Measurements from ENCODE around the gene HK1. TPM values are rescaled to one million over a fixed set of nuclear protein-coding genes. Genes with fewer than 3 reads are reported as not detected.

HK1 gene
- total RNA-seq, 1 donor from 2014 or later: 95.0 TPM

DNA sequence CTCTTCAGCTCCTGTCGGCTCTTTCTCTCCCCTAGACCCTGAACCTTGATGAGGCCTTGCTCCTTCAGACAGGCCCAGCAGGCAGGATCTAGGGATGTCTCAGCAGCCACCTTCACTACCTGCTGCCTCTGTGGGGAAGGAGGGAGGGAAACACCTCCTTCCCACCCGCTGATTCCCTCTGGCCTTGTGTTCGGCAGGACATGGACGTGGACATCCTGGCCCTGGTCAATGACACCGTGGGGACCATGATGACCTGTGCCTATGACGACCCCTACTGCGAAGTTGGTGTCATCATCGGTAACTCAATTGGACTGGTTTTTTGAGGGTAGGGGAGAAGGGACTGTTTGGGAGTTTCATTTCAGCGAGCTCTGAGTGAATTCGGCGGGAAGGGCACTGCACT, 37.8 kb upstream of the HK1 start:
- no peak overlapping the region for H3K27ac Mint-ChIP-seq (ENCODE audit: unreplicated experiment)
- no peaks in the 10 kb centered on the region for H3K9me3 Mint-ChIP-seq (ENCODE audit: unreplicated experiment)

DNA sequence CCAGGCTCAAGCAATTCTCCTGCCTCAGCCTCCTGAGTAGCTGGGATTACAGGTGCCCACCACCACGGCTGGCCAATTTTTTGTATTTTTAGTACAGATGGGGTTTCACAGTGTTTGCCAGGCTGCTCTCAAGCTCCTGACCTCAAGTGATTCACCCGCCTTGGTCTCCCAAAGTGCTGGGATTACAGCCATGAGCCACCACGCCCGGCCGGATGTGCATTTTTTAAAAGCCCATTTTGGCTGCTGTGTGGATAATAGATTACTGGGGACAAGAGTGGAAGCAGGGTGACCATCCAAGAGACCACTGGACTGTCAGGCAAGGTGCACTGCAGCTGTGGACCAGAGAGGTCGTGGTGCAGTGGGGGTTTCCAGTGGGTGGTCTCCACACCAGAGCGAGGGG, 36.7 kb upstream of the HK1 start:
- peaks cover 20% of the 10 kb centered on the region for H3K27me3 Mint-ChIP-seq (ENCODE audit: low read depth, unreplicated experiment)
- Histone ChIP-seq H3K4me1 (ENCODE audit: insufficient read depth, low read length) (peaks cover 15% of the 10 kb centered on the region), H3K79me2 (ENCODE audit: insufficient read depth, low read length) (no peaks in the 10 kb centered on the region), H2AFZ (ENCODE audit: low read depth, low read length) (no peak overlapping the region), H3K9me3 (ENCODE audit: insufficient read depth, low read depth, low read length) (no peaks in the 10 kb centered on the region), H3K36me3 (ENCODE audit: insufficient read depth, low read length) (no peaks in the 10 kb centered on the region), H3K4me3 (ENCODE audit: insufficient read depth, low read depth, low read length) (no peak overlapping the region), H3K27ac (ENCODE audit: low read depth, low read length) (no peak overlapping the region), H4K20me1 (ENCODE audit: insufficient read depth, low read length) (no peaks in the 10 kb centered on the region), H3K9ac (ENCODE audit: low read length) (no peak overlapping the region), H3K27me3 (ENCODE audit: insufficient read depth, low read length) (no peaks in the 10 kb centered on the region), H3K4me2 (ENCODE audit: low read length) (peak overlapping the region; percentile 54)
- no peak overlapping the region for H3K27ac Mint-ChIP-seq (ENCODE audit: unreplicated experiment)
- TF ChIP-seq, protein P1, sequence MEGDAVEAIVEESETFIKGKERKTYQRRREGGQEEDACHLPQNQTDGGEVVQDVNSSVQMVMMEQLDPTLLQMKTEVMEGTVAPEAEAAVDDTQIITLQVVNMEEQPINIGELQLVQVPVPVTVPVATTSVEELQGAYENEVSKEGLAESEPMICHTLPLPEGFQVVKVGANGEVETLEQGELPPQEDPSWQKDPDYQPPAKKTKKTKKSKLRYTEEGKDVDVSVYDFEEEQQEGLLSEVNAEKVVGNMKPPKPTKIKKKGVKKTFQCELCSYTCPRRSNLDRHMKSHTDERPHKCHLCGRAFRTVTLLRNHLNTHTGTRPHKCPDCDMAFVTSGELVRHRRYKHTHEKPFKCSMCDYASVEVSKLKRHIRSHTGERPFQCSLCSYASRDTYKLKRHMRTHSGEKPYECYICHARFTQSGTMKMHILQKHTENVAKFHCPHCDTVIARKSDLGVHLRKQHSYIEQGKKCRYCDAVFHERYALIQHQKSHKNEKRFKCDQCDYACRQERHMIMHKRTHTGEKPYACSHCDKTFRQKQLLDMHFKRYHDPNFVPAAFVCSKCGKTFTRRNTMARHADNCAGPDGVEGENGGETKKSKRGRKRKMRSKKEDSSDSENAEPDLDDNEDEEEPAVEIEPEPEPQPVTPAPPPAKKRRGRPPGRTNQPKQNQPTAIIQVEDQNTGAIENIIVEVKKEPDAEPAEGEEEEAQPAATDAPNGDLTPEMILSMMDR (IDR thresholded peaks at IDR 0.05; ENCODE audit: insufficient read depth, low read depth, low read length): no peak
- TF ChIP-seq EZH2 (IDR thresholded peaks at IDR 0.05; ENCODE audit: insufficient read depth, low read length): no peak
- DNase-seq (ENCODE audit: low read depth): peak; percentile 70
- no peak overlapping the region for H3K4me3 Mint-ChIP-seq (ENCODE audit: unreplicated experiment)
- no peaks in the 10 kb centered on the region for H3K36me3 Mint-ChIP-seq (ENCODE audit: low read depth, unreplicated experiment)
- no peak for FAIRE-seq
- H3K4me1 Mint-ChIP-seq (ENCODE audit: low read depth, unreplicated experiment): no peaks in the 10 kb centered on the region
- no peaks in the 10 kb centered on the region for H3K9me3 Mint-ChIP-seq (ENCODE audit: unreplicated experiment)

More for the DNA sequence above, 37.8 kb upstream of the HK1 start:
- Mint-ChIP-seq H3K36me3 (ENCODE audit: low read depth, unreplicated experiment) (no peaks in the 10 kb centered on the region), H3K4me1 (ENCODE audit: low read depth, unreplicated experiment) (no peaks in the 10 kb centered on the region), H3K4me3 (ENCODE audit: unreplicated experiment) (no peak overlapping the region), H3K27me3 (ENCODE audit: low read depth, unreplicated experiment) (peaks cover 12% of the 10 kb centered on the region)
- TF ChIP-seq, protein P1 (IDR thresholded peaks at IDR 0.05; ENCODE audit: insufficient read depth, low read depth, low read length): no peak
- TF ChIP-seq EZH2 (IDR thresholded peaks at IDR 0.05; ENCODE audit: insufficient read depth, low read length): no peak
- DNase-seq (ENCODE audit: low read depth): no peak
- no peaks in the 10 kb centered on the region for H3K9me3 ChIP-seq (ENCODE audit: insufficient read depth, low read depth, low read length)
- no peak for FAIRE-seq
- no peaks in the 10 kb centered on the region for H3K79me2 ChIP-seq (ENCODE audit: insufficient read depth, low read length)
- H3K9ac ChIP-seq (ENCODE audit: low read length): no peak overlapping the region
- peaks cover 15% of the 10 kb centered on the region for H3K4me1 ChIP-seq (ENCODE audit: insufficient read depth, low read length)
- no peak overlapping the region for H2AFZ ChIP-seq (ENCODE audit: low read depth, low read length)
- no peak overlapping the region for H3K4me3 ChIP-seq (ENCODE audit: insufficient read depth, low read depth, low read length)
- no peaks in the 10 kb centered on the region for H4K20me1 ChIP-seq (ENCODE audit: insufficient read depth, low read length)
- no peaks in the 10 kb centered on the region for H3K27me3 ChIP-seq (ENCODE audit: insufficient read depth, low read length)
- no peak overlapping the region for H3K4me2 ChIP-seq (ENCODE audit: low read length)
- H3K36me3 ChIP-seq (ENCODE audit: insufficient read depth, low read length): no peaks in the 10 kb centered on the region
- H3K27ac ChIP-seq (ENCODE audit: low read depth, low read length): no peak overlapping the region

DNA sequence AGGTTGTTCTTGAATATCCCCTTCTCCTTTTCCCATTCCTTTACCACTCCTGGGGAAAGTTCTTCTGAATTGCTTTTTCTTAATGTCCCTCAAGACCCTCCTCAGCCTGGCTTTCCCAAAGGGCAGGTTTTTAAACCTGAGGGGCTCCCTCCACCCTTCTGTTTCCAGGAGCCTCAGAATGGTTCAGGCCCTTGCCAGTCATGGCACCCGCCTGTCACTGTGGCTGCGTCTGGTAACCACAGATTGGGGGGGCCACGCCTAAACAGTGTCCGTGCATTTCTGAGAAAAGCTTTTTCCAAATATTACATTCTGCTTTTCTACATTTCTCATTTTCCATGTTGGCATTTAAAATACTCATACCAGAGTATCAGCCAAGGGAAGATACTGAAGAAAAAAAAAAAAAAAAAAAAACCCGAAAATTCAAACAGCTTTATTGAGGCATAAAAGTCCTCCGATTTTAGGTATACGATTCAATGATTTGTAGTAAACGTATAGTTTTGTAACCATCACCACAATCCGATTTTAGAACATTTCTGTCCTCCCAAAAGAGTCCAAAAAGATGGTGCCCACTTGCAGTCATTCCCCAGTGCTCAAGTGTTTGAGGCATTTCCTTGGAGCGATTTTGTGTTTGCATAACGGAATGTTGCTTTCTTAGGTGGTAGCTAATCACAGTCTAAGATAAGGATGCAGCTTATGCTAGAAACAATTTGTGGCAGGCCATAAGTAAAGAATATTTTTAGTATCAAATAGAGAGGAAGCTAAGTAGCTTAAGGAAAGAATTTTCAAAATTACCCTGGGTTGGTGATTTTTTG, 36.0 kb upstream of the HK1 start:
- H3K4me1 Mint-ChIP-seq (ENCODE audit: low read depth, unreplicated experiment): no peaks in the 10 kb centered on the region
- no peak for FAIRE-seq
- no peaks in the 10 kb centered on the region for H3K9me3 Mint-ChIP-seq (ENCODE audit: unreplicated experiment)
- H3K4me2 ChIP-seq (ENCODE audit: low read length): peak overlapping the region; percentile 54
- no peak overlapping the region for H2AFZ ChIP-seq (ENCODE audit: low read depth, low read length)
- no peaks in the 10 kb centered on the region for H3K36me3 ChIP-seq (ENCODE audit: insufficient read depth, low read length)
- no peak for TF ChIP-seq EZH2 (IDR thresholded peaks at IDR 0.05; ENCODE audit: insufficient read depth, low read length)
- TF ChIP-seq, protein P1 (IDR thresholded peaks at IDR 0.05; ENCODE audit: insufficient read depth, low read depth, low read length): no peak
- no peak overlapping the region for H3K9ac ChIP-seq (ENCODE audit: low read length)
- H3K27me3 ChIP-seq (ENCODE audit: insufficient read depth, low read length): peaks cover 2% of the 10 kb centered on the region
- H3K79me2 ChIP-seq (ENCODE audit: insufficient read depth, low read length): no peaks in the 10 kb centered on the region
- H4K20me1 ChIP-seq (ENCODE audit: insufficient read depth, low read length): no peaks in the 10 kb centered on the region
- peak; percentile 52 for DNase-seq (ENCODE audit: low read depth)
- peaks cover 25% of the 10 kb centered on the region for H3K27me3 Mint-ChIP-seq (ENCODE audit: low read depth, unreplicated experiment)
- H3K27ac Mint-ChIP-seq (ENCODE audit: unreplicated experiment): peak overlapping the region; percentile 47
- H3K9me3 ChIP-seq (ENCODE audit: insufficient read depth, low read depth, low read length): no peaks in the 10 kb centered on the region
- no peaks in the 10 kb centered on the region for H3K36me3 Mint-ChIP-seq (ENCODE audit: low read depth, unreplicated experiment)
- H3K27ac ChIP-seq (ENCODE audit: low read depth, low read length): no peak overlapping the region
- no peak overlapping the region for H3K4me3 Mint-ChIP-seq (ENCODE audit: unreplicated experiment)
- peaks cover 15% of the 10 kb centered on the region for H3K4me1 ChIP-seq (ENCODE audit: insufficient read depth, low read length)
- H3K4me3 ChIP-seq (ENCODE audit: insufficient read depth, low read depth, low read length): no peak overlapping the region

Measured in astrocyte (in vitro differentiated cells and primary cell).